Islet precursor cell (in vitro differentiated cells): ENCODE measurements around the gene PRKG2.

ENCODE experiments used
- DNase-seq: peaks from one replicate; pipeline ENCODE4 v3.0.0-alpha.2; 2018

The PRKG2 gene

GRCh38 chr4:81214144-81214880, 710 bp downstream of the PRKG2 start:
- peak; percentile 59 for DNase-seq

GRCh38 chr4:81213671-81214070, 1.4 kb downstream of the PRKG2 start:
- no peak for DNase-seq

GRCh38 chr4:81211956-81212355, 3.1 kb downstream of the PRKG2 start:
- DNase-seq: no peak

- no peak for DNase-seq
These were observed 7.2 kb downstream of the PRKG2 start for GRCh38 chr4:81207828-81208227.

GRCh38 chr4:81205302-81205701, 9.7 kb downstream of the PRKG2 start:
- DNase-seq: no peak

GRCh38 chr4:81204571-81204970, 10.5 kb downstream of the PRKG2 start:
- DNase-seq: no peak

GRCh38 chr4:81199831-81200230, 15.2 kb downstream of the PRKG2 start:
- DNase-seq: no peak

- no peak for DNase-seq
These were observed 16.4 kb downstream of the PRKG2 start for GRCh38 chr4:81198609-81199008.

GRCh38 chr4:81197864-81198524, 17.0 kb downstream of the PRKG2 start:
- no peak for DNase-seq

GRCh38 chr4:81196126-81196650, 18.8 kb downstream of the PRKG2 start:
- no peak for DNase-seq

GRCh38 chr4:81195475-81195874, 19.5 kb downstream of the PRKG2 start:
- no peak for DNase-seq

- no peak for DNase-seq
These were observed 20.7 kb downstream of the PRKG2 start for GRCh38 chr4:81194286-81194685.

- DNase-seq: no peak
These were observed 34.1 kb downstream of the PRKG2 start for GRCh38 chr4:81180916-81181315.

GRCh38 chr4:81179326-81179725, 35.7 kb downstream of the PRKG2 start:
- DNase-seq: no peak

- DNase-seq: no peak
These were observed 41.8 kb downstream of the PRKG2 start for GRCh38 chr4:81173213-81173612.

- no peak for DNase-seq
These were observed 48.4 kb downstream of the PRKG2 start for GRCh38 chr4:81166458-81167160.

GRCh38 chr4:81165861-81166430, 49.1 kb downstream of the PRKG2 start:
- DNase-seq: no peak

GRCh38 chr4:81164623-81165416, 50.2 kb downstream of the PRKG2 start:
- no peak for DNase-seq

GRCh38 chr4:81164126-81164525, 50.9 kb downstream of the PRKG2 start:
- DNase-seq: no peak

GRCh38 chr4:81162752-81163458, 52.1 kb downstream of the PRKG2 start:
- DNase-seq: no peak

GRCh38 chr4:81153714-81154323, 61.2 kb downstream of the PRKG2 start:
- DNase-seq: peak; percentile 53
